ENCODE measurements around the gene USP8. TPM values are rescaled to one million over a fixed set of nuclear protein-coding genes. Genes with fewer than 3 reads are reported as not detected.
"Not testable (repeated sequence)": the region's sequence is repeated elsewhere in the genome, so short reads cannot be mapped to it uniquely, and the experiment has no call there.

USP8 gene
- polyA plus RNA-seq, 3 donors: 59.3 to 68.3 (median 59.8) TPM

- no peak for DNase-seq (ENCODE audit: low read depth in 3 of 3, low spot score in 2 of 3)
Measured at GRCh38 chr15:50438251-50438650, 14.0 kb downstream of the USP8 start.

GRCh38 chr15:50440932-50441331 lies 16.7 kb downstream of the USP8 start:
- DNase-seq (ENCODE audit: low read depth in 3 of 3, low spot score in 2 of 3): no peak

GRCh38 chr15:50452927-50453326 lies 28.7 kb downstream of the USP8 start:
- no peak for DNase-seq (ENCODE audit: low read depth in 3 of 3, low spot score in 2 of 3)

GRCh38 chr15:50458348-50459112 lies 34.3 kb downstream of the USP8 start:
- DNase-seq (ENCODE audit: low read depth in 3 of 3, low spot score in 2 of 3): no peak

- DNase-seq (ENCODE audit: low read depth in 3 of 3, low spot score in 2 of 3): no peak
Measured at GRCh38 chr15:50463423-50464358, 39.5 kb downstream of the USP8 start.

- no peak for DNase-seq (ENCODE audit: low read depth in 3 of 3, low spot score in 2 of 3)
Measured at GRCh38 chr15:50471072-50471471, 46.9 kb downstream of the USP8 start.

GRCh38 chr15:50476143-50476542 lies 51.9 kb downstream of the USP8 start:
- no peak for DNase-seq (ENCODE audit: low read depth in 3 of 3, low spot score in 2 of 3)

GRCh38 chr15:50484781-50485180 lies 60.6 kb downstream of the USP8 start:
- no peak for DNase-seq (ENCODE audit: low read depth in 3 of 3, low spot score in 2 of 3)

GRCh38 chr15:50485389-50485788 lies 61.2 kb downstream of the USP8 start:
- no peak for DNase-seq (ENCODE audit: low read depth in 3 of 3, low spot score in 2 of 3)

GRCh38 chr15:50487287-50487686 lies 63.1 kb downstream of the USP8 start:
- DNase-seq (ENCODE audit: low read depth in 3 of 3, low spot score in 2 of 3): no peak

GRCh38 chr15:50493625-50494024 lies 69.4 kb downstream of the USP8 start:
- no peak for DNase-seq (ENCODE audit: low read depth in 3 of 3, low spot score in 2 of 3)

- not testable (repeated sequence) for DNase-seq (ENCODE audit: low read depth in 3 of 3, low spot score in 2 of 3)
Measured at GRCh38 chr15:50494547-50494946, 70.3 kb downstream of the USP8 start.

- no peak for DNase-seq (ENCODE audit: low read depth in 3 of 3, low spot score in 2 of 3)
Measured at GRCh38 chr15:50496692-50497091, 72.5 kb downstream of the USP8 start.

GRCh38 chr15:50500352-50500751 lies 76.1 kb downstream of the USP8 start:
- DNase-seq (ENCODE audit: low read depth in 3 of 3, low spot score in 2 of 3): no peak

GRCh38 chr15:50501815-50502214 lies 77.6 kb downstream of the USP8 start:
- DNase-seq (ENCODE audit: low read depth in 3 of 3, low spot score in 2 of 3): no peak

- no peak for DNase-seq (ENCODE audit: low read depth in 3 of 3, low spot score in 2 of 3)
Measured at GRCh38 chr15:50503144-50503543, 78.9 kb downstream of the USP8 start.

- not testable (repeated sequence) for DNase-seq (ENCODE audit: low read depth in 3 of 3, low spot score in 2 of 3)
Measured at GRCh38 chr15:50505656-50506055, 81.5 kb downstream of the USP8 start.

- DNase-seq (ENCODE audit: low read depth in 3 of 3, low spot score in 2 of 3): peak in 1 of 3 donors; percentile 15
Measured at GRCh38 chr15:50506121-50506520, 81.9 kb downstream of the USP8 start.

- no peak for DNase-seq (ENCODE audit: low read depth in 3 of 3, low spot score in 2 of 3)
Measured at GRCh38 chr15:50513001-50513400, 88.8 kb downstream of the USP8 start.

- no peak for DNase-seq (ENCODE audit: low read depth in 3 of 3, low spot score in 2 of 3)
Measured at GRCh38 chr15:50519740-50520425, 95.7 kb downstream of the USP8 start.

GRCh38 chr15:50523851-50524251 lies 99.6 kb downstream of the USP8 start:
- DNase-seq (ENCODE audit: low read depth in 3 of 3, low spot score in 2 of 3): no peak

Data from right renal cortex interstitium (tissue), 3 donors.